H1 (cell line): ENCODE measurements around the gene MCF2L2. TPM values are rescaled to one million over a fixed set of nuclear protein-coding genes. Genes with fewer than 3 reads are reported as not detected.

Experiments used
- CTCF ChIA-PET: fragments of 300-600 bp; sonication (Branson Sonifier 250); formaldehyde crosslinking; loops from one replicate; lab custom pipeline; 2021; ENCODE audit not compliant: partially characterized antibody; lab: Charles Lee
- POLR2A ChIA-PET: fragments of 300-600 bp; sonication (Branson Sonifier 250); formaldehyde crosslinking; loops from one replicate; lab custom pipeline; 2021; ENCODE audit warnings: inconsistent platforms; ENCODE audit not compliant: partially characterized antibody; lab: Charles Lee
- DNase-seq, 2 experiments: peaks; one replicate each; pipeline versions ENCODE4 v3.0.0 to v3.0.0-alpha.2; 2010 to 2022; ENCODE audit warnings: low spot score in 2 of 2, low read depth in 1 of 2, mixed read lengths in 1 of 2
- FAIRE-seq: peaks from 2 replicates; lab custom pipeline; 2011; peaks lifted over from hg19 to GRCh38; lab: Jason Lieb, UNC
- H2AFZ ChIP-seq: 2 replicates; pipeline ENCODE4 v1.8.1; 2012; ENCODE audit warnings: low read length, inconsistent platforms
- H2AK5ac ChIP-seq: 2 replicates; pipeline ENCODE4 v1.6.1; 2013; ENCODE audit warnings: low read depth, low read length
- H2BK120ac ChIP-seq: replicated peaks from 2 replicates; pipeline ENCODE3; 2013; ENCODE audit warnings: low read depth, low read length, inconsistent platforms
- H2BK12ac ChIP-seq: 2 replicates; pipeline ENCODE4 v1.6.1; 2013; ENCODE audit warnings: low read depth, low read length
- H2BK15ac ChIP-seq: 2 replicates; pipeline ENCODE4 v1.6.1; 2013; ENCODE audit warnings: low read length
- H2BK20ac ChIP-seq: 2 replicates; pipeline ENCODE4 v1.6.1; 2013; ENCODE audit warnings: low read length
- H2BK5ac ChIP-seq: 2 replicates; pipeline ENCODE4 v1.6.1; 2013; ENCODE audit warnings: low read depth, low read length
- H3K14ac ChIP-seq: 2 replicates; pipeline ENCODE4 v1.6.1; 2013; ENCODE audit warnings: inconsistent platforms; ENCODE audit not compliant: insufficient read length
- H3K18ac ChIP-seq: 2 replicates; pipeline ENCODE4 v1.6.1; 2013; ENCODE audit warnings: low read length; ENCODE audit errors: extremely low read depth
- H3K23ac ChIP-seq: 2 replicates; pipeline ENCODE4 v1.6.1; 2013; ENCODE audit warnings: inconsistent platforms; ENCODE audit not compliant: insufficient read length
- H3K23me2 ChIP-seq: 2 replicates; pipeline ENCODE4 v1.6.1; 2013; ENCODE audit warnings: low read depth, low read length
- H3K27ac ChIP-seq: 2 replicates; pipeline ENCODE4 v1.6.1; 2011; ENCODE audit warnings: low read depth, low read length, inconsistent platforms
- H3K27me3 ChIP-seq, 4 experiments: replicated peaks in 1 of 4; 1 replicate in 1 of 4; 2 replicates in 3 of 4; pipeline versions ENCODE4 v1.6.1 to v1.8.1; 2011 to 2013; ENCODE audit warnings: low read length in 3 of 4, mild to moderate bottlenecking in 3 of 4, inconsistent platforms in 2 of 4, mixed read lengths in 2 of 4, moderate library complexity in 1 of 4; ENCODE audit not compliant: control insufficient read depth in 3 of 4, insufficient read depth in 3 of 4; ENCODE audit errors: extremely low read depth in 1 of 4
- H3K36me3 ChIP-seq, 4 experiments: 2 replicates each; pipeline versions ENCODE4 v1.6.1 to v1.8.1; 2011 to 2013; ENCODE audit warnings: mild to moderate bottlenecking in 4 of 4, low read length in 3 of 4, moderate library complexity in 2 of 4, control low read depth in 1 of 4, inconsistent platforms in 1 of 4; ENCODE audit not compliant: insufficient read depth in 4 of 4, control insufficient read depth in 2 of 4
- H3K4ac ChIP-seq: replicated peaks from 2 replicates; pipeline ENCODE3; 2013; ENCODE audit warnings: low read length, low read depth, mixed read lengths, inconsistent platforms; ENCODE audit not compliant: insufficient read length
- H3K4me1 ChIP-seq, 4 experiments: replicated peaks in 1 of 4; 1 replicate in 1 of 4; 2 replicates in 3 of 4; pipeline versions ENCODE4 v1.6.1 to v1.8.1; 2011 to 2013; ENCODE audit warnings: low read length in 3 of 4, inconsistent platforms in 2 of 4, mixed read lengths in 1 of 4; ENCODE audit not compliant: insufficient read depth in 4 of 4, control insufficient read depth in 3 of 4
- H3K4me2 ChIP-seq, 2 experiments: 2 replicates each; pipeline versions ENCODE4 v1.6.1 to v1.8.1; 2011 to 2013; ENCODE audit warnings: low read depth in 2 of 2, low read length in 2 of 2, control low read depth in 1 of 2, inconsistent platforms in 1 of 2, mild to moderate bottlenecking in 1 of 2; ENCODE audit not compliant: insufficient read depth in 1 of 2
- H3K4me3 ChIP-seq, 4 experiments: fragments of 200-600, 300-600 bp in 1 of 4; sonication (generic), shearing (Covaris generic), sonication (Bioruptor Twin) in 1 of 4; 2 replicates each; pipeline versions ENCODE4 v1.5.1 to v1.8.1; 2011 to 2016; ENCODE audit warnings: low read length in 4 of 4, low read depth in 3 of 4, control low read depth in 2 of 4, inconsistent platforms in 2 of 4, mild to moderate bottlenecking in 2 of 4, mixed read lengths in 1 of 4, moderate library complexity in 1 of 4; ENCODE audit not compliant: insufficient read depth in 2 of 4; ENCODE audit errors: extremely low read depth in 1 of 4
- H3K56ac ChIP-seq: replicated peaks from 2 replicates; pipeline ENCODE3; 2013; ENCODE audit warnings: low read depth, mild to moderate bottlenecking, mixed read lengths, low read length, inconsistent platforms; ENCODE audit not compliant: insufficient read length
- H3K79me1 ChIP-seq: 2 replicates; pipeline ENCODE4 v1.6.1; 2013; ENCODE audit warnings: low read depth, low read length, control low read depth
- H3K79me2 ChIP-seq, 2 experiments: 2 replicates each; pipeline versions ENCODE4 v1.6.1 to v1.8.1; 2012 to 2013; ENCODE audit warnings: low read length in 2 of 2, mild to moderate bottlenecking in 2 of 2, inconsistent platforms in 1 of 2; ENCODE audit not compliant: insufficient read depth in 2 of 2, control insufficient read depth in 1 of 2
- H3K9ac ChIP-seq, 4 experiments: replicated peaks in 1 of 4; 1 replicate in 1 of 4; 2 replicates in 3 of 4; pipeline versions ENCODE4 v1.6.1 to v1.8.1; 2011 to 2013; ENCODE audit warnings: low read depth in 3 of 4, low read length in 3 of 4, control low read depth in 2 of 4, mild to moderate bottlenecking in 2 of 4, moderate library complexity in 2 of 4, inconsistent platforms in 1 of 4; ENCODE audit errors: extremely low read depth in 1 of 4
- H3K9me3 ChIP-seq, 2 experiments: 2 replicates each; pipeline versions ENCODE4 v1.6.1 to v1.8.1; 2012 to 2013; ENCODE audit warnings: mild to moderate bottlenecking in 2 of 2, moderate library complexity in 2 of 2, control low read depth in 1 of 2, inconsistent platforms in 1 of 2, low read depth in 1 of 2, low read length in 1 of 2, mixed read lengths in 1 of 2; ENCODE audit not compliant: insufficient read depth in 2 of 2
- H4K20me1 ChIP-seq, 2 experiments: replicated peaks in 1 of 2; 2 replicates each; pipeline versions ENCODE3 to v1.8.1; 2011 to 2013; ENCODE audit warnings: inconsistent platforms in 2 of 2, low read length in 2 of 2, mild to moderate bottlenecking in 1 of 2; ENCODE audit not compliant: insufficient read depth in 2 of 2, control insufficient read depth in 1 of 2
- H4K5ac ChIP-seq: 2 replicates; pipeline ENCODE4 v1.6.1; 2013; ENCODE audit warnings: low read length, low read depth, mixed read lengths, inconsistent platforms; ENCODE audit not compliant: insufficient read length
- H4K8ac ChIP-seq: 2 replicates; pipeline ENCODE4 v1.8.0; 2013; ENCODE audit warnings: mild to moderate bottlenecking, moderate library complexity, low read length, inconsistent platforms; ENCODE audit not compliant: insufficient read depth; ENCODE audit errors: extremely low read depth
- H4K91ac ChIP-seq: replicated peaks from 2 replicates; pipeline ENCODE3; 2013; ENCODE audit warnings: low read length, mixed read lengths, inconsistent platforms; ENCODE audit not compliant: insufficient read length
- CEBPB ChIP-seq: IDR thresholded peaks from 2 replicates; pipeline ENCODE4 v1.6.1; 2012; ENCODE audit warnings: low read depth, low read length
- EP300 ChIP-seq, 2 experiments: IDR thresholded peaks; 1 replicate in 1 of 2; 2 replicates in 1 of 2; pipeline ENCODE4 v1.6.1; 2011 to 2012; ENCODE audit warnings: low read depth in 2 of 2, low read length in 2 of 2, mild to moderate bottlenecking in 2 of 2, borderline replicate concordance in 1 of 2, inconsistent platforms in 1 of 2, moderate library complexity in 1 of 2
- KDM4A ChIP-seq: IDR thresholded peaks from one replicate; pipeline ENCODE4 v1.7.1; 2012; ENCODE audit warnings: low read depth, mild to moderate bottlenecking, moderate library complexity, low read length, inconsistent platforms; ENCODE audit not compliant: severe bottlenecking
- SP2 ChIP-seq: IDR thresholded peaks from 2 replicates; pipeline ENCODE4 v1.6.1; 2012; ENCODE audit warnings: mild to moderate bottlenecking, low read length, inconsistent platforms
- WGBS, 2 experiments: shearing (Covaris generic) in 1 of 2; methylation state at CpG; one replicate each; pipeline versions ENCODE4 v1.1.6 to v1.1.7; 2013 to 2015; ENCODE audit warnings: low lambda C conversion rate in 2 of 2, mixed read lengths in 2 of 2, inconsistent platforms in 1 of 2, low coverage in 1 of 2, missing lambda C conversion rate in 1 of 2; ENCODE audit not compliant: insufficient replicate concordance in 2 of 2, insufficient coverage in 1 of 2, insufficient read length in 1 of 2; ENCODE audit errors: extremely low coverage in 1 of 2, missing lambda C conversion rate in 1 of 2; 5-methylcytosine and 5-hydroxymethylcytosine counted together
- polyA plus RNA-seq, 7 experiments: library from polyadenylated mRNA; depleted of rRNA in 3 of 7; stranded (reverse) in 5 of 7; unstranded in 2 of 7; fragments of >200 nt in 5 of 7; fragments of 200-250 nt in 2 of 7; gene quantifications; 1 replicate in 5 of 7; 2 replicates in 1 of 7; 4 replicates in 1 of 7; pipeline versions ENCODE4 v1.2.1 to v1.2.3, GENCODE V29; 2011 to 2013; ENCODE audit warnings: missing spikeins in 2 of 7, mixed read lengths in 2 of 7
- total RNA-seq: library from RNA; stranded (reverse); fragmentation: NEBNext Ultra II Directional; extraction: Animal tissue kit (Norgen Biotek cat#: 25700); gene quantifications from 2 replicates; pipeline ENCODE4 v1.2.1, GENCODE V29; 2021

The MCF2L2 gene
- total and polyA plus RNA-seq, 2 of the 8 experiments (the other 6 are each of a cell fraction or from before 2014, with no cell fraction given) = 4.1 to 13.7 TPM

GRCh38 chr3:183149915-183150750 lies 278.3 kb downstream of the MCF2L2 start:
- H3K23ac ChIP-seq = no peak overlapping the region
- H2BK15ac ChIP-seq = 0 out of 2 replicates have a peak overlapping the region, but pooled peaks have one; percentile 61
- no peaks in the 10 kb centered on the region for H4K20me1 ChIP-seq
- DNase-seq (no peak), FAIRE-seq (no peak)
- no peaks in the 10 kb centered on the region for H3K23me2 ChIP-seq
- WGBS, 2 experiments = 72% methylated on average over 5 of the region's 5 CpGs; no CpG with 5 or more reads in 1 of the 2 experiments
- H3K36me3 ChIP-seq = no peaks in the 10 kb centered on the region
- H3K4me2 ChIP-seq = no peak overlapping the region
- ChIA-PET CTCF (interaction anchor here (0.6 to 1.3 kb wide), 6 partner anchors 15 to 330 kb away, joined by 3 read pairs; no protein-coding TSS in a partner anchor), POLR2A (no interaction called here)
- H3K27ac ChIP-seq = no peak overlapping the region
- no peak overlapping the region for H4K91ac ChIP-seq
- no peak overlapping the region for H3K4me3 ChIP-seq
- H3K27me3 ChIP-seq = no peaks in the 10 kb centered on the region
- no peak overlapping the region for H4K5ac ChIP-seq
- no peak overlapping the region for H3K14ac ChIP-seq
- 0 out of 2 replicates have a peak overlapping the region, but pooled peaks have one; percentile 18 for H2BK5ac ChIP-seq
- H2AK5ac ChIP-seq = no peak overlapping the region
- H2AFZ ChIP-seq = peak overlapping the region; percentile 94
- H3K4me1 ChIP-seq = no peaks in the 10 kb centered on the region
- H3K4ac ChIP-seq = no peak overlapping the region
- no peak overlapping the region for H2BK120ac ChIP-seq
- no peak overlapping the region for H3K56ac ChIP-seq
- H3K9ac ChIP-seq = no peak overlapping the region
- H2BK20ac ChIP-seq = 0 out of 2 replicates have a peak overlapping the region, but pooled peaks have one; percentile 80
- no peak overlapping the region for H2BK12ac ChIP-seq
- H4K8ac ChIP-seq = no peak overlapping the region
- TF ChIP-seq SP2 = no peak
- peak; percentile 49; the same call in 1 of the 2 replicates for TF ChIP-seq CEBPB
- no peak for TF ChIP-seq KDM4A
- no peak for TF ChIP-seq EP300 (IDR thresholded peaks at IDR 0.05; ENCODE audit: borderline replicate concordance in 1 of 2, low read depth in 2 of 2, low read length in 2 of 2)
- H3K79me2 ChIP-seq = no peaks in the 10 kb centered on the region
- no peak overlapping the region for H3K18ac ChIP-seq
- H3K79me1 ChIP-seq = no peaks in the 10 kb centered on the region
- H3K9me3 ChIP-seq = no peaks in the 10 kb centered on the region
